ENCODE results near the gene MLH3.

- no peak for TF ChIP-seq CTCF (IDR thresholded peaks at IDR 0.05)
- TF ChIP-seq POLR2A (IDR thresholded peaks at IDR 0.05), result no peak
- TF ChIP-seq EP300 (IDR thresholded peaks at IDR 0.05), result no peak
Measured at GRCh38 chr14:74981833-74982232, 69.4 kb downstream of the MLH3 start.

Measured in ovary (tissue), 3 donors.